Fibroblast of lung (primary cell): ENCODE measurements around the gene DUT.

Experiments
- CTCF ChIP-seq, 2 donors: IDR thresholded peaks in 1 of 2; conservative IDR thresholded peaks in 1 of 2; 1 replicate in 1 of 2; 2 replicates in 1 of 2; pipeline ENCODE4 v1.5.1; 2011 to 2012; ENCODE audit warnings: low read length in 2 of 2, control low read depth in 1 of 2, inconsistent platforms in 1 of 2, low read depth in 1 of 2, mild to moderate bottlenecking in 1 of 2
- EZH2 ChIP-seq: IDR thresholded peaks from 2 replicates; pipeline ENCODE4 v1.5.1; 2012; ENCODE audit warnings: low read length, control low read depth, mild to moderate bottlenecking; ENCODE audit errors: missing control alignments

- no peak for TF ChIP-seq CTCF (conservative IDR thresholded peaks at IDR 0.05 in 1 of 2, IDR thresholded peaks at IDR 0.05 in 1 of 2; ENCODE audit: low read depth in 1 of 2, low read length in 2 of 2)
- TF ChIP-seq EZH2: no peak
These were observed 8.9 kb downstream of the DUT start for GRCh38 chr15:48340111-48340510.
